H1 (cell line): Measurements from ENCODE around the gene SPDYE3. TPM values are rescaled to one million over a fixed set of nuclear protein-coding genes. Genes with fewer than 3 reads are reported as not detected.

ENCODE experiments used
- CTCF ChIA-PET: fragments of 300-600 bp; sonication (Branson Sonifier 250); formaldehyde crosslinking; loops from one replicate; lab custom pipeline; 2021; ENCODE audit not compliant: partially characterized antibody; lab: Charles Lee
- POLR2A ChIA-PET: fragments of 300-600 bp; sonication (Branson Sonifier 250); formaldehyde crosslinking; loops from one replicate; lab custom pipeline; 2021; ENCODE audit warnings: inconsistent platforms; ENCODE audit not compliant: partially characterized antibody; lab: Charles Lee
- DNase-seq, 2 experiments: peaks; one replicate each; pipeline versions ENCODE4 v3.0.0 to v3.0.0-alpha.2; 2010 to 2022; ENCODE audit warnings: low spot score in 2 of 2, low read depth in 1 of 2, mixed read lengths in 1 of 2
- FAIRE-seq: peaks from 2 replicates; lab custom pipeline; 2011; peaks lifted over from hg19 to GRCh38; lab: Jason Lieb, UNC
- H2AFZ ChIP-seq: 2 replicates; pipeline ENCODE4 v1.8.1; 2012; ENCODE audit warnings: low read length, inconsistent platforms
- H2AK5ac ChIP-seq: 2 replicates; pipeline ENCODE4 v1.6.1; 2013; ENCODE audit warnings: low read depth, low read length
- H2BK120ac ChIP-seq: replicated peaks from 2 replicates; pipeline ENCODE3; 2013; ENCODE audit warnings: low read depth, low read length, inconsistent platforms
- H2BK12ac ChIP-seq: 2 replicates; pipeline ENCODE4 v1.6.1; 2013; ENCODE audit warnings: low read depth, low read length
- H2BK15ac ChIP-seq: 2 replicates; pipeline ENCODE4 v1.6.1; 2013; ENCODE audit warnings: low read length
- H2BK20ac ChIP-seq: 2 replicates; pipeline ENCODE4 v1.6.1; 2013; ENCODE audit warnings: low read length
- H2BK5ac ChIP-seq: 2 replicates; pipeline ENCODE4 v1.6.1; 2013; ENCODE audit warnings: low read depth, low read length
- H3K14ac ChIP-seq: 2 replicates; pipeline ENCODE4 v1.6.1; 2013; ENCODE audit warnings: inconsistent platforms; ENCODE audit not compliant: insufficient read length
- H3K18ac ChIP-seq: 2 replicates; pipeline ENCODE4 v1.6.1; 2013; ENCODE audit warnings: low read length; ENCODE audit errors: extremely low read depth
- H3K23ac ChIP-seq: 2 replicates; pipeline ENCODE4 v1.6.1; 2013; ENCODE audit warnings: inconsistent platforms; ENCODE audit not compliant: insufficient read length
- H3K23me2 ChIP-seq: 2 replicates; pipeline ENCODE4 v1.6.1; 2013; ENCODE audit warnings: low read depth, low read length
- H3K27ac ChIP-seq: 2 replicates; pipeline ENCODE4 v1.6.1; 2011; ENCODE audit warnings: low read depth, low read length, inconsistent platforms
- H3K27me3 ChIP-seq, 4 experiments: replicated peaks in 1 of 4; 1 replicate in 1 of 4; 2 replicates in 3 of 4; pipeline versions ENCODE4 v1.6.1 to v1.8.1; 2011 to 2013; ENCODE audit warnings: low read length in 3 of 4, mild to moderate bottlenecking in 3 of 4, inconsistent platforms in 2 of 4, mixed read lengths in 2 of 4, moderate library complexity in 1 of 4; ENCODE audit not compliant: control insufficient read depth in 3 of 4, insufficient read depth in 3 of 4; ENCODE audit errors: extremely low read depth in 1 of 4
- H3K36me3 ChIP-seq, 4 experiments: 2 replicates each; pipeline versions ENCODE4 v1.6.1 to v1.8.1; 2011 to 2013; ENCODE audit warnings: mild to moderate bottlenecking in 4 of 4, low read length in 3 of 4, moderate library complexity in 2 of 4, control low read depth in 1 of 4, inconsistent platforms in 1 of 4; ENCODE audit not compliant: insufficient read depth in 4 of 4, control insufficient read depth in 2 of 4
- H3K4ac ChIP-seq: replicated peaks from 2 replicates; pipeline ENCODE3; 2013; ENCODE audit warnings: low read length, low read depth, mixed read lengths, inconsistent platforms; ENCODE audit not compliant: insufficient read length
- H3K4me1 ChIP-seq, 4 experiments: replicated peaks in 1 of 4; 1 replicate in 1 of 4; 2 replicates in 3 of 4; pipeline versions ENCODE4 v1.6.1 to v1.8.1; 2011 to 2013; ENCODE audit warnings: low read length in 3 of 4, inconsistent platforms in 2 of 4, mixed read lengths in 1 of 4; ENCODE audit not compliant: insufficient read depth in 4 of 4, control insufficient read depth in 3 of 4
- H3K4me2 ChIP-seq, 2 experiments: 2 replicates each; pipeline versions ENCODE4 v1.6.1 to v1.8.1; 2011 to 2013; ENCODE audit warnings: low read depth in 2 of 2, low read length in 2 of 2, control low read depth in 1 of 2, inconsistent platforms in 1 of 2, mild to moderate bottlenecking in 1 of 2; ENCODE audit not compliant: insufficient read depth in 1 of 2
- H3K4me3 ChIP-seq, 4 experiments: fragments of 200-600, 300-600 bp in 1 of 4; sonication (generic), shearing (Covaris generic), sonication (Bioruptor Twin) in 1 of 4; 2 replicates each; pipeline versions ENCODE4 v1.5.1 to v1.8.1; 2011 to 2016; ENCODE audit warnings: low read length in 4 of 4, low read depth in 3 of 4, control low read depth in 2 of 4, inconsistent platforms in 2 of 4, mild to moderate bottlenecking in 2 of 4, mixed read lengths in 1 of 4, moderate library complexity in 1 of 4; ENCODE audit not compliant: insufficient read depth in 2 of 4; ENCODE audit errors: extremely low read depth in 1 of 4
- H3K56ac ChIP-seq: replicated peaks from 2 replicates; pipeline ENCODE3; 2013; ENCODE audit warnings: low read depth, mild to moderate bottlenecking, mixed read lengths, low read length, inconsistent platforms; ENCODE audit not compliant: insufficient read length
- H3K79me1 ChIP-seq: 2 replicates; pipeline ENCODE4 v1.6.1; 2013; ENCODE audit warnings: low read depth, low read length, control low read depth
- H3K79me2 ChIP-seq, 2 experiments: 2 replicates each; pipeline versions ENCODE4 v1.6.1 to v1.8.1; 2012 to 2013; ENCODE audit warnings: low read length in 2 of 2, mild to moderate bottlenecking in 2 of 2, inconsistent platforms in 1 of 2; ENCODE audit not compliant: insufficient read depth in 2 of 2, control insufficient read depth in 1 of 2
- H3K9ac ChIP-seq, 4 experiments: replicated peaks in 1 of 4; 1 replicate in 1 of 4; 2 replicates in 3 of 4; pipeline versions ENCODE4 v1.6.1 to v1.8.1; 2011 to 2013; ENCODE audit warnings: low read depth in 3 of 4, low read length in 3 of 4, control low read depth in 2 of 4, mild to moderate bottlenecking in 2 of 4, moderate library complexity in 2 of 4, inconsistent platforms in 1 of 4; ENCODE audit errors: extremely low read depth in 1 of 4
- H3K9me3 ChIP-seq, 2 experiments: 2 replicates each; pipeline versions ENCODE4 v1.6.1 to v1.8.1; 2012 to 2013; ENCODE audit warnings: mild to moderate bottlenecking in 2 of 2, moderate library complexity in 2 of 2, control low read depth in 1 of 2, inconsistent platforms in 1 of 2, low read depth in 1 of 2, low read length in 1 of 2, mixed read lengths in 1 of 2; ENCODE audit not compliant: insufficient read depth in 2 of 2
- H4K20me1 ChIP-seq, 2 experiments: replicated peaks in 1 of 2; 2 replicates each; pipeline versions ENCODE3 to v1.8.1; 2011 to 2013; ENCODE audit warnings: inconsistent platforms in 2 of 2, low read length in 2 of 2, mild to moderate bottlenecking in 1 of 2; ENCODE audit not compliant: insufficient read depth in 2 of 2, control insufficient read depth in 1 of 2
- H4K5ac ChIP-seq: 2 replicates; pipeline ENCODE4 v1.6.1; 2013; ENCODE audit warnings: low read length, low read depth, mixed read lengths, inconsistent platforms; ENCODE audit not compliant: insufficient read length
- H4K8ac ChIP-seq: 2 replicates; pipeline ENCODE4 v1.8.0; 2013; ENCODE audit warnings: mild to moderate bottlenecking, moderate library complexity, low read length, inconsistent platforms; ENCODE audit not compliant: insufficient read depth; ENCODE audit errors: extremely low read depth
- H4K91ac ChIP-seq: replicated peaks from 2 replicates; pipeline ENCODE3; 2013; ENCODE audit warnings: low read length, mixed read lengths, inconsistent platforms; ENCODE audit not compliant: insufficient read length
- CBX8 ChIP-seq: fragments of 300-800, 300-1000 bp; sonication (generic); IDR thresholded peaks from 2 replicates; pipeline ENCODE4 v1.7.1; 2016; ENCODE audit warnings: low read depth, low read length, borderline replicate concordance
- CHD2 ChIP-seq: IDR thresholded peaks from 2 replicates; pipeline ENCODE4 v1.6.1; 2012; ENCODE audit warnings: low read length, improper control_type of control experiment
- FOSL1 ChIP-seq: IDR thresholded peaks from 2 replicates; pipeline ENCODE4 v1.6.1; 2011; ENCODE audit warnings: mild to moderate bottlenecking, low read depth, low read length, moderate library complexity; ENCODE audit not compliant: insufficient read depth
- JUN ChIP-seq: IDR thresholded peaks from 2 replicates; pipeline ENCODE4 v1.6.1; 2011; ENCODE audit warnings: low read depth, mild to moderate bottlenecking, improper control_type of control experiment, low read length
- JUND ChIP-seq: IDR thresholded peaks from 2 replicates; pipeline ENCODE4 v1.6.1; 2011; ENCODE audit warnings: mild to moderate bottlenecking, improper control_type of control experiment, low read length
- POLR2A ChIP-seq, 2 experiments: IDR thresholded peaks; 1 replicate in 1 of 2; 2 replicates in 1 of 2; pipeline ENCODE4 v1.6.1; 2011; ENCODE audit warnings: low read depth in 2 of 2, low read length in 2 of 2, mild to moderate bottlenecking in 2 of 2; ENCODE audit errors: control extremely low read depth in 1 of 2
- RFX5 ChIP-seq: IDR thresholded peaks from 2 replicates; pipeline ENCODE4 v1.6.1; 2011; ENCODE audit warnings: low read depth, low read length, improper control_type of control experiment, borderline replicate concordance
- SIX5 ChIP-seq: IDR thresholded peaks from 2 replicates; pipeline ENCODE4 v1.6.1; 2011; ENCODE audit warnings: mild to moderate bottlenecking, low read depth, low read length
- YY1 ChIP-seq: IDR thresholded peaks from 2 replicates; pipeline ENCODE4 v1.6.1; 2011; ENCODE audit warnings: low read depth, mild to moderate bottlenecking, low read length
- WGBS, 2 experiments: shearing (Covaris generic) in 1 of 2; methylation state at CpG; one replicate each; pipeline versions ENCODE4 v1.1.6 to v1.1.7; 2013 to 2015; ENCODE audit warnings: low lambda C conversion rate in 2 of 2, mixed read lengths in 2 of 2, inconsistent platforms in 1 of 2, low coverage in 1 of 2, missing lambda C conversion rate in 1 of 2; ENCODE audit not compliant: insufficient replicate concordance in 2 of 2, insufficient coverage in 1 of 2, insufficient read length in 1 of 2; ENCODE audit errors: extremely low coverage in 1 of 2, missing lambda C conversion rate in 1 of 2; 5-methylcytosine and 5-hydroxymethylcytosine counted together
- polyA plus RNA-seq, 7 experiments: library from polyadenylated mRNA; depleted of rRNA in 3 of 7; stranded (reverse) in 5 of 7; unstranded in 2 of 7; fragments of >200 nt in 5 of 7; fragments of 200-250 nt in 2 of 7; gene quantifications; 1 replicate in 5 of 7; 2 replicates in 1 of 7; 4 replicates in 1 of 7; pipeline versions ENCODE4 v1.2.1 to v1.2.3, GENCODE V29; 2011 to 2013; ENCODE audit warnings: missing spikeins in 2 of 7, mixed read lengths in 2 of 7
- total RNA-seq: library from RNA; stranded (reverse); fragmentation: NEBNext Ultra II Directional; extraction: Animal tissue kit (Norgen Biotek cat#: 25700); gene quantifications from 2 replicates; pipeline ENCODE4 v1.2.1, GENCODE V29; 2021
- TF ChIP-seq, protein P1 (sequence below): IDR thresholded peaks from 2 replicates; pipeline ENCODE4 v1.6.1; 2012; ENCODE audit warnings: inconsistent platforms
- TF ChIP-seq, protein P2 (sequence below), 3 experiments: IDR thresholded peaks; 1 replicate in 2 of 3; 2 replicates in 1 of 3; pipeline versions ENCODE4 v1.5.1 to v1.6.1; 2011; ENCODE audit warnings: low read length in 3 of 3, mild to moderate bottlenecking in 3 of 3, inconsistent platforms in 2 of 3, low read depth in 1 of 3, moderate library complexity in 1 of 3; ENCODE audit not compliant: insufficient read depth in 1 of 3; ENCODE audit errors: control extremely low read depth in 1 of 3

The SPDYE3 gene
- total and polyA plus RNA-seq, 2 of the 8 experiments (the other 6 are each of a cell fraction or from before 2014, with no cell fraction given), result not detected

DNA sequence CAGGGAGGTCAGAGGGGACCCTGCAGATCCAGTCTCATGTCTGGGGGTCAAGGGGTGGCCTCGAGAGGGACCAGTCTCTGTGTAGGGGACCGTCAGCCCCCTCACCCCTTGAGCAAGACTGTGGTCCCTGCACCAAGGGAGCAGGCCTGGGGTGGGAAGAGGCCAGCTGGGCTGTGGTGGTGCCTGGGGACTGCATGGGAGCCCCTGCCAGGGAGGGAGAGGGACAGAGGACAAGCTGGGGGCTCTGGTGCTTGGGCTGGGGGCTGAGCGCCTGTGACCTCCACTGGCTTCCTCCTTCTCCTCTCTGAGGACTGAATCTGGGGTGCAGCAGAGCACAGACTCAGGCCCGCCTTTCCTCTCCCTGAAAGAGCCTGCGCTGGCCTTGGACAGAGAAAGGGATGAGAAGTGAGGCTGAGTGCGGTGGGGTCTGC, 49.6 kb downstream of the SPDYE3 start:
- Histone ChIP-seq H4K91ac (no peak overlapping the region), H3K4me1 (no peaks in the 10 kb centered on the region), H3K56ac (no peak overlapping the region), H3K4me3 (no peak overlapping the region), H3K27ac (no peak overlapping the region), H3K9me3 (no peaks in the 10 kb centered on the region), H2AFZ (no peak overlapping the region), H2BK120ac (no peak overlapping the region), H3K36me3 (peaks cover 32 to 74% (median 56%) of the 10 kb centered on the region in 4 experiments), H2BK12ac (no peak overlapping the region), H3K9ac (no peak overlapping the region), H3K27me3 (no peaks in the 10 kb centered on the region), H3K4ac (no peak overlapping the region), H3K23me2 (no peaks in the 10 kb centered on the region), H4K8ac (peak overlapping the region; percentile 57; the same call in 1 of the 2 replicates), H4K20me1 (peaks cover 2 to 7% of the 10 kb centered on the region in 2 experiments), H3K14ac (no peak overlapping the region), H2BK20ac (no peak overlapping the region), H3K23ac (no peak overlapping the region), H3K79me2 (no peaks in the 10 kb centered on the region), H3K18ac (no peak overlapping the region), H2BK15ac (no peak overlapping the region)
- FAIRE-seq, result no peak
- 78% methylated on average over 3 of the region's 6 CpGs; no CpG with 5 or more reads in 1 of the 2 experiments for WGBS, 2 experiments
- CTCF ChIA-PET, result interaction anchor here (2.0 kb wide), 1 partner anchor 12 kb away, joined by 5 read pairs; no protein-coding TSS in a partner anchor
- TF ChIP-seq, protein P1, sequence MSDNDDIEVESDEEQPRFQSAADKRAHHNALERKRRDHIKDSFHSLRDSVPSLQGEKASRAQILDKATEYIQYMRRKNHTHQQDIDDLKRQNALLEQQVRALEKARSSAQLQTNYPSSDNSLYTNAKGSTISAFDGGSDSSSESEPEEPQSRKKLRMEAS, result no peak
- no peak for TF ChIP-seq JUND
- TF ChIP-seq FOSL1, result no peak
- TF ChIP-seq POLR2A (IDR thresholded peaks at IDR 0.05; ENCODE audit: control extremely low read depth in 1 of 2, low read depth in 2 of 2, low read length in 2 of 2), result no peak
- no peak for TF ChIP-seq SIX5
- no peak for TF ChIP-seq YY1
- no peak for TF ChIP-seq RFX5
- no peak for TF ChIP-seq CBX8
- TF ChIP-seq, protein P2, sequence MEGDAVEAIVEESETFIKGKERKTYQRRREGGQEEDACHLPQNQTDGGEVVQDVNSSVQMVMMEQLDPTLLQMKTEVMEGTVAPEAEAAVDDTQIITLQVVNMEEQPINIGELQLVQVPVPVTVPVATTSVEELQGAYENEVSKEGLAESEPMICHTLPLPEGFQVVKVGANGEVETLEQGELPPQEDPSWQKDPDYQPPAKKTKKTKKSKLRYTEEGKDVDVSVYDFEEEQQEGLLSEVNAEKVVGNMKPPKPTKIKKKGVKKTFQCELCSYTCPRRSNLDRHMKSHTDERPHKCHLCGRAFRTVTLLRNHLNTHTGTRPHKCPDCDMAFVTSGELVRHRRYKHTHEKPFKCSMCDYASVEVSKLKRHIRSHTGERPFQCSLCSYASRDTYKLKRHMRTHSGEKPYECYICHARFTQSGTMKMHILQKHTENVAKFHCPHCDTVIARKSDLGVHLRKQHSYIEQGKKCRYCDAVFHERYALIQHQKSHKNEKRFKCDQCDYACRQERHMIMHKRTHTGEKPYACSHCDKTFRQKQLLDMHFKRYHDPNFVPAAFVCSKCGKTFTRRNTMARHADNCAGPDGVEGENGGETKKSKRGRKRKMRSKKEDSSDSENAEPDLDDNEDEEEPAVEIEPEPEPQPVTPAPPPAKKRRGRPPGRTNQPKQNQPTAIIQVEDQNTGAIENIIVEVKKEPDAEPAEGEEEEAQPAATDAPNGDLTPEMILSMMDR (IDR thresholded peaks at IDR 0.05; ENCODE audit: control extremely low read depth in 1 of 3, insufficient read depth in 1 of 3, low read depth in 1 of 3, low read length in 3 of 3), result no peak
- TF ChIP-seq JUN, result no peak
- no peak for TF ChIP-seq CHD2
- TF ChIP-seq, all 59 proteins: peak for 0
- H2BK5ac ChIP-seq, result no peak overlapping the region
- DNase-seq, result no peak
- no peak overlapping the region for H3K4me2 ChIP-seq
- no peaks in the 10 kb centered on the region for H3K79me1 ChIP-seq
- no peak overlapping the region for H2AK5ac ChIP-seq
- POLR2A ChIA-PET, result interaction anchor here (1.3 to 1.7 kb wide), 2 partner anchors 10 to 12 kb away, joined by 6 to 10 read pairs; no protein-coding TSS in a partner anchor
- no peak overlapping the region for H4K5ac ChIP-seq
